Naive B cell (primary cell): Measurements from ENCODE around the gene ME3. TPM values are rescaled to one million over a fixed set of nuclear protein-coding genes. Genes with fewer than 3 reads are reported as not detected.

Experiments used
- ATAC-seq, 2 donors: fragments of 150-1000 bp; cut with Tn5 transposase; 2 replicates each; pipeline ENCODE4 v1.10.0; 2021; ENCODE audit warnings: low read depth in 2 of 2, mild to moderate bottlenecking in 2 of 2, moderate library complexity in 2 of 2
- DNase-seq: peaks from one replicate; pipeline ENCODE4 v3.0.0; 2022
- H3K27ac Mint-ChIP-seq, 6 donors: one replicate each; pipeline ENCODE4 v1.8.0; 2020 to 2022; ENCODE audit warnings: mild to moderate bottlenecking in 6 of 6, mixed read lengths in 6 of 6, moderate library complexity in 5 of 6, inconsistent platforms in 2 of 6
- H3K27me3 Mint-ChIP-seq, 3 donors: one replicate each; pipeline ENCODE4 v1.8.0; 2021 to 2022; ENCODE audit warnings: mixed read lengths in 3 of 3, mild to moderate bottlenecking in 1 of 3
- H3K36me3 Mint-ChIP-seq, 2 donors: one replicate each; pipeline ENCODE4 v1.8.0; 2020 to 2022; ENCODE audit warnings: mixed read lengths in 2 of 2, inconsistent platforms in 1 of 2, mild to moderate bottlenecking in 1 of 2
- H3K4me1 Mint-ChIP-seq, 3 donors: one replicate each; pipeline ENCODE4 v1.8.0; 2020 to 2022; ENCODE audit warnings: mixed read lengths in 3 of 3, inconsistent platforms in 1 of 3, mild to moderate bottlenecking in 1 of 3, moderate library complexity in 1 of 3
- H3K4me3 Mint-ChIP-seq, 8 donors: one replicate each; pipeline ENCODE4 v1.8.0; 2020 to 2022; ENCODE audit warnings: mild to moderate bottlenecking in 8 of 8, mixed read lengths in 8 of 8, moderate library complexity in 8 of 8, inconsistent platforms in 2 of 8
- H3K9me3 Mint-ChIP-seq, 7 donors: one replicate each; pipeline ENCODE4 v1.8.0; 2020 to 2022; ENCODE audit warnings: mixed read lengths in 7 of 7, mild to moderate bottlenecking in 5 of 7, inconsistent platforms in 2 of 7, moderate library complexity in 1 of 7
- polyA plus RNA-seq, 6 donors: library from polyadenylated mRNA; unstranded; fragments of 300-500 nt; fragmentation: Illumina TruSeq; gene quantifications; one replicate each; pipeline ENCODE4 v1.2.3, GENCODE V29; 2021; ENCODE audit warnings: low read depth in 6 of 6

ME3 gene
- polyA plus RNA-seq, 6 donors from 2014 or later: not detected

- Mint-ChIP-seq H3K9me3 (no peaks in the 10 kb centered on the region), H3K36me3 (no peaks in the 10 kb centered on the region), H3K4me1 (no peaks in the 10 kb centered on the region), H3K4me3 (no peak overlapping the region), H3K27me3 (no peaks in the 10 kb centered on the region), H3K27ac (no peak overlapping the region)
- no peak for DNase-seq
- ATAC-seq: no peak
These were observed 181.8 kb downstream of the ME3 start for GRCh38 chr11:86490582-86490981.

GRCh38 chr11:86489442-86489841 is 183.0 kb downstream of the ME3 start:
- Mint-ChIP-seq H3K36me3 (no peaks in the 10 kb centered on the region), H3K4me3 (no peak overlapping the region), H3K4me1 (no peaks in the 10 kb centered on the region), H3K27ac (no peak overlapping the region), H3K27me3 (no peaks in the 10 kb centered on the region), H3K9me3 (no peaks in the 10 kb centered on the region)
- DNase-seq (no peak), ATAC-seq (no peak)

DNA sequence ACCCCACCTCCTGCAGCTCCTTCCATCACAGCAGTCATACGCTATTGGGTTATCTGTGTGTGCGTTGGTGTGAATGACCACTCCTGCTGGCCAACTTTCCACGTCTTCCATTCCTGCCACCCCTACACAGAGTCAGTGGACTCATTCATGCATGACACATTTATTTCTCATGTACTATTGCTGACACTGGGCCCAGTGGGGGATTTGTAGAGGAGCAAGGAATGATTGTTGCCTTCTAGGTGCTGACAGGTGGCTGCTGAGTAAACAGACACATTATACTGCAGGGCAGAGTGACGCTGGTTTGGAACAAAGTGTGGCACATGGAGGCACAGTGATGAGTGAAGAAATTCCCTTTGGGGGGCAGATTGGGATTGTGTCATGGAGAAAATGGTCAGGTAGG is 183.9 kb downstream of the ME3 start:
- no peaks in the 10 kb centered on the region for H3K4me1 Mint-ChIP-seq

DNA sequence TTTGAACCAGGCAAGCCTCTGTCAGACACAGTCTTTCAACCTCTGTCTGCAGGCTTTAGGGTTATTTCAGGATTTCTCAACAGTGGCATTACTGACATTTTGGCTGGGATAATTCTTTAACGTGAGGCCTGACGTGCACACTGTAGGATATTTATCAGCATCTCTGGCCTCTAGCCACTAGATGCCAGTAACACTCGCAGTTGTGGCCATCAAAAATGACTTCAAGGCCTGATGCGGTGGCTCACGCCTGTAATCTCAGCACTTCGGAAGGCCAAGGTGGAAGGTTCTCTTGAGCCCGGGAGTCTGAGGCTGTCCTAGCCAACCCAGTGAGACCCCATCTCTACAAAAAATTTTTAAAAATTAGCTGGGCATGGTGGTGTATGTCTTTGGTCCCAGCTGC is 184.7 kb downstream of the ME3 start:
- no peaks in the 10 kb centered on the region for H3K4me1 Mint-ChIP-seq
- ATAC-seq: no peak
- no peak for DNase-seq
- no peaks in the 10 kb centered on the region for H3K36me3 Mint-ChIP-seq
- no peak overlapping the region for H3K27ac Mint-ChIP-seq
- H3K27me3 Mint-ChIP-seq: peaks cover 0 to 5% (median 0%) of the 10 kb centered on the region in 3 donors
- H3K9me3 Mint-ChIP-seq: no peaks in the 10 kb centered on the region
- H3K4me3 Mint-ChIP-seq: no peak overlapping the region

More for the DNA sequence above, 183.9 kb downstream of the ME3 start:
- no peaks in the 10 kb centered on the region for H3K27me3 Mint-ChIP-seq
- no peak for ATAC-seq
- H3K27ac Mint-ChIP-seq: peak overlapping the region in 1 of 6 donors; percentile 7
- H3K36me3 Mint-ChIP-seq: no peaks in the 10 kb centered on the region
- no peak overlapping the region for H3K4me3 Mint-ChIP-seq
- DNase-seq: no peak
- H3K9me3 Mint-ChIP-seq: no peaks in the 10 kb centered on the region

DNA sequence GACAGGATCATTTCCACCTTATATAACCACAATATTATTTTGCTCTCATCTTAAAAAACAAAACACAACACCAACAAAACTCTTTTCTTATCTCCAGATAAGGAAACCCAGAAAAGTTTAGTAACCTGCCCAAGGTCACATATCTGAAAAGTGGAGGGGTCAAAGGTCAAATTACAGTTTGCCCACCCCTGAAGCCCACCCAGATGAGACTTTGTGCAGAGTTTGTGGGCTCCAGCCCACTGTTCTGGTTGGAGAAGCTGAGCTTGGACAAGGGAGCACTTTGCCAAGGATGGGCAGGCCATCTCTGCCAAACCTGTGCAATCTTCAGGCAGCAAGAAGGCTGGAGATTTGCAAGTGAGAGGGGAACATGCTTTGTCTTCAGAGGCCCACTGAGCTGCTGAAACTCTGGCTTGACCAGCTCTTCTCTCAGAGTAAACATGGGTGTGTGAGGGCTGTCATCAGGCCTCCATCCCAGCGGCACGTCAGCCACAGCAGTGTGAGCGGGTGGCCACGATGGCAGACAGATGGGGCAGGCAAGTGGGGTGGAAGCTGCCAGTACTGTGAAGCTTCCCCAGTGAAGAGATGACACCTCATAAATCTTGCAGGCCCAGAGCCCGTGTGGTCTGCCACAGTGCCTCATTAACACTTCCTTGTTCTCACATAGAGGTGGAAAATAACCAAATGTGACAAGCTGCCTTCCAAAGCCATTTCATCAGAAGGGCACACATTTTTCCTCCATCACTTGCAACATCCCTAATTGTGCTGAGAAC is 186.0 kb downstream of the ME3 start:
- H3K4me3 Mint-ChIP-seq: no peak overlapping the region
- no peak for ATAC-seq
- DNase-seq: no peak
- H3K27ac Mint-ChIP-seq: no peak overlapping the region
- H3K4me1 Mint-ChIP-seq: no peaks in the 10 kb centered on the region
- peaks cover 0 to 5% (median 0%) of the 10 kb centered on the region in 3 donors for H3K27me3 Mint-ChIP-seq
- no peaks in the 10 kb centered on the region for H3K9me3 Mint-ChIP-seq
- no peaks in the 10 kb centered on the region for H3K36me3 Mint-ChIP-seq

DNA sequence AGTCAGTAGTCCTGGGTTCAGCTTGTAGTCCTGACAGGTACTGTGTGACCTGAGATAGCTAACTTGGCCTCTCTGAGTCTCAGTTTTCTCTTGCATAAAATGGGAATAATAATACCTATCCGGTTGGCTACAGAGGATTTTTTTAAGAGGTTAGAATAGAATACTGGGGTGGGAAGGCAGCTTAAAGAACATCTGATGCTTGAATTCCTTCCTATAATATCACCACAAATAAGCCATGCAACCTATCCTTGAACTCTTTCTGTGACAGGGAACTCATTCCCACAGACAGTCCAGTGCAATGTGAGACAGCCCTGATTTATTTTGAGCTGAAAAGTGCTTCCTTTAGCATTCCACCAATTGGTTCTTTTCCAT is 187.6 kb downstream of the ME3 start:
- H3K36me3 Mint-ChIP-seq: no peaks in the 10 kb centered on the region
- no peak overlapping the region for H3K27ac Mint-ChIP-seq
- no peak overlapping the region for H3K4me3 Mint-ChIP-seq
- DNase-seq: no peak
- H3K27me3 Mint-ChIP-seq: peaks cover 0 to 5% (median 0%) of the 10 kb centered on the region in 3 donors
- H3K4me1 Mint-ChIP-seq: no peaks in the 10 kb centered on the region
- no peaks in the 10 kb centered on the region for H3K9me3 Mint-ChIP-seq
- ATAC-seq: no peak

DNA sequence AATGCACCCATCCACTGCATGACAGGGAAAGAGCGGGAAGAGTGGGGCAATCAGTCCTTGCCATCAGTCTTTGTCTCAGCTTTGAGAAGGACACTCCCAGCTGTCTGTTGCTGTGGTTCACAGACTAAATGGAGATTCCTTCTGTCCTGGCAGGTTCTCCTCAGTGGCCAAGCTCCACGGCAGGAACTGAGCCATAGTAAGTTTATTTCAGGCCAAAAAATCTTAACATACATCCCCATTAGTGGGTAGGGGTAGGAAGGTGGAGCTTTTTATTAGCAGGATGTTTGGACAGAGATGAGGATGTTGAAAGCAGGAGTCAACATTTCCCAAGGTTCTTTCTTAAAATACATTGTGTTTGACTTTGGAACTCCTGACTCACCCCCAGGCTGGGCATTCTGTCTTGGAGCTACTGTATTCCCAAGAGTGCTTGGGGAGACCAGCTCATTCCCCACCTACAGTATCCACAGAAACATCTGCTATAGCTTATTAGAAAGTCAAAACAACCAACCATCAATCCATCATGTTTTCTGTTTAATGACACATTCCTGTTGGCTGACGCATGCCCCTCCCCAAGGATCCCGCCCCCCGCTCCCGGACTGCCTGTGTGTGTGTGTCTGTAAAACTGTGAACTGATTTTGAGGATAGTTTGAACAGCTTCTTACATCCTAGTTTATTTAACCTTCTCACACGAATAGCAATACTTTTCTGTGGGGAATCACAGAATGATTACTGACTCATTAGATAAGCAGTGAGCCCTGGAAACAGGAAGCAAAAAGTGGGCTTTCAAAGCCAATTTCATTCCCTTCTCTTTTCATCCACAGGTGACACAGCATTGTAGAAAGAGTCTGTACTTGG is 188.2 kb downstream of the ME3 start:
- Mint-ChIP-seq H3K27me3 (peaks cover 0 to 5% (median 0%) of the 10 kb centered on the region in 3 donors), H3K4me1 (no peaks in the 10 kb centered on the region), H3K36me3 (no peaks in the 10 kb centered on the region), H3K9me3 (no peaks in the 10 kb centered on the region), H3K4me3 (no peak overlapping the region), H3K27ac (no peak overlapping the region)
- ATAC-seq (no peak), DNase-seq (no peak)

DNA sequence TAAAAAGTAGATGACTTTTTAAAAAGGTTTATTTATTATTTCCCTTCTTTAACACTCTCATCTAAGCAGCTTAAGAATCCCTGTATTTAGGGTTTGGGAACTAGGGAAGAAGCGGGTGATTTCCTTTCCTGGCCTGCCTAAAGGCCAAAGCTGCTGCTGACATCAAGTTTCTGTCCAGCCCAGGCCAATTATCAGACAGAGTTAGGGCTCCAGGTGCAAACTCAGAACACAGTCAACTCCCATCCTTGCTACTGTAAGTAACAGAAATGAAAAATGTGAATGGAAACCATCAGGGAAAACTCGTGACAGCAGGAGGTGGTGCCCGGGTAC is 188.8 kb downstream of the ME3 start:
- Mint-ChIP-seq H3K9me3 (no peaks in the 10 kb centered on the region), H3K4me1 (no peaks in the 10 kb centered on the region), H3K4me3 (no peak overlapping the region), H3K36me3 (no peaks in the 10 kb centered on the region), H3K27me3 (peaks cover 0 to 5% (median 0%) of the 10 kb centered on the region in 3 donors), H3K27ac (no peak overlapping the region)
- DNase-seq (no peak), ATAC-seq (no peak)

DNA sequence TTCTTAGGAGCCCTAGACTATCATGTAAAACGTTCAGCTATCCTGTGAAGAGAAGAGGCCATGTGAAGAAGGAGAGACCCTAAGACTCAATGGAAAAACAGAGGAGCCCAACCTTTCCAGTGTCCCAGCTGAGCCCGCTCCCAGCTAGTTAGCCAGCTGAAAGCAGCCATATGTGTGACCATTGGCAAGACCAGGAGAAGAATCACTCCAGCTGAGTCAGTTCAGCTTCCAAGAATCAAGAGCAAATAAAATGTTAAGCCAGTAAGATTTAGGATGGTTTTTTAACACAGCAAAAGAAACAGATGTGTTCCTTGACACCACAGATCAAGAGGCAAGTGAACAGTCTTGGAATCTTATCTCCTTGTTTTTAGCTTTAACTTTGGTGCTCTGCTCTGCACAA is 189.7 kb downstream of the ME3 start:
- Mint-ChIP-seq H3K27ac (no peak overlapping the region), H3K36me3 (no peaks in the 10 kb centered on the region), H3K27me3 (peaks cover 0 to 5% (median 0%) of the 10 kb centered on the region in 3 donors), H3K4me3 (no peak overlapping the region), H3K4me1 (no peaks in the 10 kb centered on the region), H3K9me3 (no peaks in the 10 kb centered on the region)
- DNase-seq: no peak
- no peak for ATAC-seq

DNA sequence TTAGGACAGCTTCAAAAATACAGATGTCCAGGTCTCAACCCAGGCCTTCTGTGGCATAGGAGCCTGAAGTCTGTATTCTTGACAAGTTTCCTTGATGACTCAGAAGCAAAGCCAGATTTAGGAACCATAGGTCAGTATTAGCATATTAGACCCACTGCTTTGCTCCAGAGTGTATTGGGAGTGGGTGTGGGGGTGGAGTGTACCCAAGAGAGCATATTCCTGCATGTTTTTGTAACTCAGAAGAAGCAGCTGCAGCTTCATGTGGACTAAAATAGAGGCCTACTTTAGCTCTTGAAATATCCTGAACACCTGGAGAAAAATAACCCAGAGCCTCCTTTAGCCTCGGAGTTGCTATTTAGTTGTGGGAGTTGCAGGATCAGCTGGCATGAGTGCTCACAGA is 191.0 kb downstream of the ME3 start:
- peaks cover 0 to 5% (median 0%) of the 10 kb centered on the region in 3 donors for H3K27me3 Mint-ChIP-seq
- no peaks in the 10 kb centered on the region for H3K4me1 Mint-ChIP-seq
- H3K36me3 Mint-ChIP-seq: no peaks in the 10 kb centered on the region
- H3K4me3 Mint-ChIP-seq: no peak overlapping the region
- no peaks in the 10 kb centered on the region for H3K9me3 Mint-ChIP-seq
- DNase-seq: no peak
- no peak for ATAC-seq
- H3K27ac Mint-ChIP-seq: peak overlapping the region in 1 of 6 donors; percentile 42

GRCh38 chr11:86478348-86478747 is 194.1 kb downstream of the ME3 start:
- H3K4me1 Mint-ChIP-seq: no peaks in the 10 kb centered on the region
- peaks cover 0 to 5% (median 0%) of the 10 kb centered on the region in 3 donors for H3K27me3 Mint-ChIP-seq
- ATAC-seq (no peak), DNase-seq (no peak)
- no peaks in the 10 kb centered on the region for H3K9me3 Mint-ChIP-seq
- H3K27ac Mint-ChIP-seq: no peak overlapping the region
- no peaks in the 10 kb centered on the region for H3K36me3 Mint-ChIP-seq
- H3K4me3 Mint-ChIP-seq: no peak overlapping the region

DNA sequence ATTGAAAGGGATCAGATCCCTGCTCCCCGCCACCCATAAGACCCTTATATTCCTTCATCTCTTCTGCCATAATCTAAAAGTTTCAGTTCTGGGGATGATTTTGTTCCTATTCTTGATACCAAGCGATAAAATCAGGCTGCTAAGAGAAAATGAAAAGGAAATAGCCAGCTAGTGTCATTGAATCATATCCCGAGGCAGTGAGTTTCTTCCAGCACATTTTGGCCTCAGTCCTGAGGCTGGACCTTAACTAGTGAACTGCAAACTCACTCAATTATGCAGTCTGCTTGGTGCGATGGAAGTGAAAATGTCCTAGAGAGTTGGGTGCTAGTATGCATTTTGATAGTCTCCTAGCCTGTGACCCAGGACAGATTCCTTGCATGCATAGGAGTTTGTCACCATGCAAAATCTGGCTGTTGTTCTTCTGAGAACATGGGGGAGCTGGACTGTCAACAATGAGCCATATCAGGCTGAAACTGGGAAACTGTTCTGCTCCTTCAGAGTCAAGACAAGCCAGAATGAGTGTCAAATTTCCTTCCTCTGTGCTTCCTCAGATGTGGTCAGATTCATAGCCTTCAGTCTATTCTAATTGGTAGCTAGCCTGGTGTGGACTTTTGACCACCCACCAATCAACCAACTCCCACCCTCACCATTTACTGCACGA is 194.8 kb downstream of the ME3 start:
- no peak for ATAC-seq
- no peaks in the 10 kb centered on the region for H3K27me3 Mint-ChIP-seq

DNA sequence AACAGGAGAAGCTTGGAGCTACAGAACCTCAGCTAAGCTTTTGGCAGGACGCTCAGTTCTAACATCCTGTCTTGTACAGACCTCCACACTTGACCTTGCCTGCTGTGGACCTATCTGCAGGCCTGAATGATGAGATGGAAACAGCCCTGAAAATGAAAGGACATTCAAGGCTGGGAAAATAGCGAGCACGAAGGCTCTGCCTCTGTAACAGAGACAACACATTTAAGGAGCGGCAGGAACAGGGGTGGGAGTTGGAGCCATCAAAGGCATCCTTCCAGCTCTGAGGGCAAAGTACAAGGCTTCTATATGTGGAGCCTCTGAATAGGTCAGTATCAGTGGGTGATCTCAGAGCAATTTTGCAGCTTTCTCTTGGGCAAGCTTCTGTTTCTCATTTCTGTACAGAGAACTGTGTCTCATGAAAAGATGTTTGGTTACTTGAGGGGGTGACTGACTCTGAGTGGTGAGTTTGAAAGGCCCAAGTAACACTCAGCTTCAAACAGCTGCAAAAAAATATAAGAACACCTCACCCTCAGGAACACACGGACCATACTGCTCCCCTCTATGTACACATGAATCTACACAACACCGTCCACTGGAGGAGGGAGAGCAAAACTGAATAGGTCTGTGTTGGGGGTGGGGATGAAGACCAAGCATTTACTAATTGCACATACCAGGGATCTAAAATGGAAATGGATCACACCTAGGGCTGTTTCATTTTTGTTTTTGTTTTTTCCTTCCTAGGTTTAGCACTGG is 196.1 kb downstream of the ME3 start:
- H3K4me3 Mint-ChIP-seq: no peak overlapping the region
- DNase-seq (no peak), ATAC-seq (no peak)
- H3K36me3 Mint-ChIP-seq: no peaks in the 10 kb centered on the region
- H3K27me3 Mint-ChIP-seq: peaks cover 0 to 8% (median 0%) of the 10 kb centered on the region in 3 donors
- H3K27ac Mint-ChIP-seq: no peak overlapping the region
- H3K4me1 Mint-ChIP-seq: peaks cover 0 to 6% (median 0%) of the 10 kb centered on the region in 3 donors
- no peaks in the 10 kb centered on the region for H3K9me3 Mint-ChIP-seq

More for the DNA sequence above, 194.8 kb downstream of the ME3 start:
- H3K36me3 Mint-ChIP-seq: no peaks in the 10 kb centered on the region
- DNase-seq: no peak
- H3K4me3 Mint-ChIP-seq: no peak overlapping the region
- H3K9me3 Mint-ChIP-seq: no peaks in the 10 kb centered on the region
- peaks cover 0 to 3% (median 0%) of the 10 kb centered on the region in 3 donors for H3K4me1 Mint-ChIP-seq
- H3K27ac Mint-ChIP-seq: no peak overlapping the region
